HCT116 (cell line): ENCODE data around the gene RNPEP. TPM values are rescaled to one million over a fixed set of nuclear protein-coding genes. Genes with fewer than 3 reads are reported as not detected.

Experiments used
- ATAC-seq: fragments of 200-7000 bp; cut with Tn5 transposase; 2 replicates; pipeline ENCODE4 v1.9.1; 2020; ENCODE audit warnings: mild to moderate bottlenecking, moderate library complexity
- BruUV-seq: library from RNA; stranded (reverse); fragments of 400-500 nt; replicated peaks from 2 replicates; lab custom pipeline; 2021; lab: Mats Ljungman, UMichigan
- CTCF ChIA-PET: fragments of 300-600 bp; sonication (Branson Sonifier 250); formaldehyde crosslinking; loops from one replicate; lab custom pipeline; 2021; ENCODE audit warnings: antibody characterized with exemption; lab: Charles Lee
- POLR2A ChIA-PET: fragments of 300-600, 350-600 bp; sonication (Branson Sonifier 250); formaldehyde crosslinking; loops from one replicate; lab custom pipeline; 2021; ENCODE audit warnings: antibody characterized with exemption; lab: Charles Lee
- RAD21 ChIA-PET, 2 experiments: fragments of 300-600 bp; sonication (Branson Sonifier 250); formaldehyde crosslinking; loops; one replicate each; lab custom pipeline; 2023; ENCODE audit warnings: low total read pairs in 2 of 2; ENCODE audit not compliant: uncharacterized antibody in 2 of 2, unreplicated experiment in 2 of 2, low non-redundant PET in 1 of 2; lab: Charles Lee
- DNase-seq: peaks from one replicate; pipeline ENCODE4 v3.0.0-alpha.2; 2010; ENCODE audit warnings: low read depth, low spot score
- H2AFZ ChIP-seq: fragments of 200-600 bp; shearing (Covaris generic), sonication (generic); 2 replicates; pipeline ENCODE4 v1.6.1; 2017; ENCODE audit warnings: low read depth, mixed run types, mixed read lengths, antibody characterized with exemption, low read length; ENCODE audit not compliant: poor library complexity, severe bottlenecking
- H3K27ac ChIP-seq: 2 replicates; pipeline ENCODE4 v1.5.1; 2012; ENCODE audit warnings: low read depth, low read length
- H3K27me3 ChIP-seq: fragments of 200-600 bp; sonication (generic); 2 replicates; pipeline ENCODE4 v1.6.1; 2016; ENCODE audit warnings: mixed run types, low read length, mixed read lengths; ENCODE audit not compliant: insufficient read depth
- H3K36me3 ChIP-seq, 2 experiments: fragments of 200-500 bp in 1 of 2; fragments of 200-600 bp in 1 of 2; sonication (Bioruptor generic) in 1 of 2; sonication (generic) in 1 of 2; 2 replicates each; pipeline versions ENCODE4 v1.5.1 to v1.6.1; 2014 to 2016; ENCODE audit warnings: low read length in 2 of 2, inconsistent platforms in 1 of 2, mixed read lengths in 1 of 2, mixed run types in 1 of 2; ENCODE audit not compliant: insufficient read depth in 2 of 2, control insufficient read depth in 1 of 2
- H3K4me1 ChIP-seq, 2 experiments: fragments of 200-600 bp in 1 of 2; sonication (generic) in 1 of 2; 2 replicates each; pipeline versions ENCODE4 v1.5.1 to v1.6.1; 2012 to 2017; ENCODE audit warnings: low read length in 2 of 2, inconsistent platforms in 1 of 2, mild to moderate bottlenecking in 1 of 2, mixed read lengths in 1 of 2, mixed run types in 1 of 2, moderate library complexity in 1 of 2; ENCODE audit not compliant: insufficient read depth in 2 of 2, control insufficient read depth in 1 of 2
- H3K4me2 ChIP-seq: fragments of 200-600 bp; sonication (generic); 2 replicates; pipeline ENCODE4 v1.6.1; 2017; ENCODE audit warnings: mixed run types, low read length, mixed read lengths
- H3K4me3 ChIP-seq, 2 experiments: fragments of 200-600 bp in 1 of 2; sonication (generic) in 1 of 2; replicated peaks in 1 of 2; 2 replicates each; pipeline ENCODE4 v1.5.1; 2011 to 2016; ENCODE audit warnings: low read length in 2 of 2, control low read depth in 1 of 2, low read depth in 1 of 2, mild to moderate bottlenecking in 1 of 2, mixed read lengths in 1 of 2, mixed run types in 1 of 2
- H3K79me2 ChIP-seq: fragments of 200-600 bp; sonication (generic); 2 replicates; pipeline ENCODE4 v1.6.1; 2017; ENCODE audit warnings: mild to moderate bottlenecking, mixed run types, low read length, moderate library complexity, mixed read lengths; ENCODE audit not compliant: insufficient read depth
- H3K9ac ChIP-seq: fragments of 200-600 bp; sonication (generic); 2 replicates; pipeline ENCODE4 v1.6.1; 2016; ENCODE audit warnings: low read length, mixed read lengths
- H3K9me2 ChIP-seq: fragments of 200-600 bp; sonication (generic), shearing (Covaris generic); 2 replicates; pipeline ENCODE4 v1.6.1; 2017; ENCODE audit warnings: mixed run types, mild to moderate bottlenecking, moderate library complexity; ENCODE audit not compliant: insufficient read depth
- H3K9me3 ChIP-seq, 2 experiments: fragments of 200-500 bp in 1 of 2; fragments of 200-600 bp in 1 of 2; sonication (Bioruptor generic) in 1 of 2; sonication (generic) in 1 of 2; 2 replicates each; pipeline ENCODE4 v1.6.1; 2014 to 2017; ENCODE audit warnings: low read length in 2 of 2, mixed read lengths in 2 of 2, inconsistent platforms in 1 of 2, low read depth in 1 of 2, mild to moderate bottlenecking in 1 of 2, mixed run types in 1 of 2, moderate library complexity in 1 of 2; ENCODE audit not compliant: control insufficient read depth in 1 of 2, insufficient read depth in 1 of 2
- H4K20me1 ChIP-seq: fragments of 200-600 bp; sonication (generic), shearing (Covaris generic); 2 replicates; pipeline ENCODE4 v1.6.1; 2017; ENCODE audit warnings: mixed run types, mild to moderate bottlenecking, moderate library complexity; ENCODE audit not compliant: insufficient read depth
- CBX3 ChIP-seq: IDR thresholded peaks from 2 replicates; pipeline ENCODE4 v1.6.1; 2012; ENCODE audit warnings: low read depth
- EGR1 ChIP-seq: IDR thresholded peaks from 2 replicates; pipeline ENCODE4 v1.6.1; 2012; ENCODE audit warnings: low read depth
- JUND ChIP-seq: IDR thresholded peaks from 2 replicates; pipeline ENCODE4 v1.6.1; 2012
- POLR2AphosphoS5 ChIP-seq: IDR thresholded peaks from 2 replicates; pipeline ENCODE4 v1.6.1; 2011; ENCODE audit warnings: mild to moderate bottlenecking, low read depth, low read length, moderate library complexity
- ZFX ChIP-seq: fragments of 450-650 bp; IDR thresholded peaks from 2 replicates; pipeline ENCODE4 v1.6.1; 2017
- intact Hi-C: fragments of 100-400 bp; cut with micrococcal nuclease; formaldehyde crosslinking; loops from 2 replicates; pipeline ENCODE4 v1.10.0; 2022
- total RNA-seq: library from RNA; stranded (reverse); gene quantifications from one replicate; pipeline ENCODE4 v1.2.1, GENCODE V29; 2021; ENCODE audit not compliant: unreplicated experiment
- TF ChIP-seq, protein P1 (sequence below): IDR thresholded peaks from 2 replicates; pipeline ENCODE4 v1.6.1; 2012

The RNPEP gene
- total RNA-seq, 1 experiment from 2014 or later, result 85.9 TPM

DNA sequence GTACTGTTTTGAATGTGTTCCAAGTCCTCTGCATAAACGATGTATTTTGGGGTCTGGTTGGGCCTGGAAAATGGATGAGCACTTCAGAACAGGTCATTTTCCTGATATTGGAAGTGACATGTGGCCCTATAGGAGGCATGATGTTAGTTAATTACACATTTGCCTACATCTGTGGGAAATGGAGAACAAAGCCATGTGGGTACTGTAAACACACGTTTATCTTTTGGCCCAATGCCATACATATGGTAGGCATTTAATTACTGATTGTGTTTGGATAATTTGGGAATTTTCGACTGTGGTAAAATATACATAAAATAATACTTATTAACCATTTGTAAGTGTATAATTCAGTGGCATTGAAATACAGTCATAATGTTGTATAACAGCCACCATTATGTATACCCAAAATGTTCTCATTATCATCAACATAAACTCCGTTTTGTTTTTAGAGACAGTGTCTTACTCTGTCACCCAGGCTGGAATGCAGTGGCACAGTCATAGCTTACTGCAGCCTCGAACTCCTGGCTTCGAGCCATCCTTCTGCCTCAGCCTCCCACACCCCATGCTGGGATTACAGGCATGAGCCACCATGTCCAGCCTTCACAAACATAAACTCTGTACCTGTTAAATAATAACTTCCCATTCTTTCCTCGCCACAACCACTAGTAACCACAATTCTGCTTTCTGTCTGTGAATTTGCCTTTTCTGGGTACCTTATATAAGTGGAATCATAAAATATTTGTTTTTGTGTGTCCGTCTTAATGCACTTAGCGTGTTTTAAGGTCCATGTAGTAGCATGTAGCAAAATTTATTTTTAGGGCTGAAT is 11.9 kb upstream of the RNPEP start:
- H3K79me2 ChIP-seq, result peaks cover 22% of the 10 kb centered on the region
- BruUV-seq, result no TSS peak
- no peaks in the 10 kb centered on the region for H3K9me2 ChIP-seq
- H3K4me3 ChIP-seq, result no peak overlapping the region
- no peak overlapping the region for H3K27ac ChIP-seq
- no peaks in the 10 kb centered on the region for H3K9me3 ChIP-seq
- DNase-seq, result no peak
- H3K4me2 ChIP-seq, result no peak overlapping the region
- POLR2A ChIA-PET, result no interaction called here
- intact Hi-C loops, result loop anchor here (10.0 kb wide), 1 partner anchor 256 kb away; no protein-coding TSS in a partner anchor
- peak; percentile 44 for ATAC-seq
- no peaks in the 10 kb centered on the region for H4K20me1 ChIP-seq
- TF ChIP-seq, protein P1, sequence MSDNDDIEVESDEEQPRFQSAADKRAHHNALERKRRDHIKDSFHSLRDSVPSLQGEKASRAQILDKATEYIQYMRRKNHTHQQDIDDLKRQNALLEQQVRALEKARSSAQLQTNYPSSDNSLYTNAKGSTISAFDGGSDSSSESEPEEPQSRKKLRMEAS, result no peak
- no peak for TF ChIP-seq CBX3
- TF ChIP-seq JUND, result no peak
- TF ChIP-seq POLR2AphosphoS5, result no peak
- TF ChIP-seq, all 23 proteins: peak for 0
- Histone ChIP-seq H2AFZ (no peak overlapping the region), H3K36me3 (peaks cover 36 to 43% of the 10 kb centered on the region in 2 experiments), H3K9ac (no peak overlapping the region), H3K27me3 (no peaks in the 10 kb centered on the region), H3K4me1 (no peaks in the 10 kb centered on the region)
- ChIA-PET CTCF (interaction anchor here (1.8 to 5.3 kb wide), 3 partner anchors 74 to 93 kb away, joined by 6 to 99 read pairs (median 27); no protein-coding TSS in a partner anchor), RAD21 (interaction anchor here in 1 of 2 experiments (3.3 kb wide), 1 partner anchor 74 kb away, joined by 22 read pairs; no protein-coding TSS in a partner anchor)

DNA sequence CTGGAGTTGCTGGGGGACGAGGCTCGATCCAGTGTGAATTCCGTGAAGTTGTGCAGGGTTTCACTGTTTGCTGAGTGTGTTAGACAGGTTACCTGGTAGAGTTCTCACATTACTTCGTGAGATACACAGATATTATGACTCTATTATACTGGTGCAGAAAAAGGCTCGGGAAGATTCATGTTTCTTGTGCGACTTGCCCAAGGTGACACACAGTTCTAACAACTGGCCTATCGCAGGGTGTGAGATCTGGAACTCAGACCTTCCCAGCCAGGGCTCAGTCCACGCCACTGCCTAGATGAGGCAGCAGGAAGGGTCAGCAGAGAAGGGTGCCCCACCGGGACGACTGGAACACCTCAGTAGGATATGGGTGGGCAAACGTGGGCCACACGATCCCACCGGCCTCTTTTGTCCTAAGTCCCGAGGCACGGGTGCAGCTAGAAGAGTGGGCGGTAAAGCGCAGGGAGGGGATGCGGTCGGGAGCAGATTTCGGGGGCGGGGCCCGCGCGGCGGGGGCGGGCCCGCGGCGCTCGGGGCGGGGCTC is 296 bp upstream of the RNPEP start:
- CTCF ChIA-PET, result interaction anchor here (1.0 to 4.1 kb wide), 6 partner anchors 18 to 547 kb away, joined by 3 to 19 read pairs (median 4); partner anchors contain the start of gene ELF3

More for the DNA sequence above, 296 bp upstream of the RNPEP start:
- RAD21 ChIA-PET, result no interaction called here
- intact Hi-C loops, result no loop called here
- Histone ChIP-seq H3K4me2 (peak overlapping the region; percentile 88), H3K9ac (peak overlapping the region; percentile 92)
- no peak for TF ChIP-seq ZFX
- peak; percentile 82 for TF ChIP-seq EGR1
- TF ChIP-seq, all 23 proteins: peak for 1
- no peak for DNase-seq
- H3K27me3 ChIP-seq, result no peaks in the 10 kb centered on the region
- no peaks in the 10 kb centered on the region for H3K9me2 ChIP-seq
- peak overlapping the region; percentile 90 for H3K27ac ChIP-seq
- H4K20me1 ChIP-seq, result no peaks in the 10 kb centered on the region
- H2AFZ ChIP-seq, result peak overlapping the region; percentile 80
- BruUV-seq, result no TSS peak
- no peaks in the 10 kb centered on the region for H3K9me3 ChIP-seq
- 0 out of 4 replicates have a peak, but pooled peaks cover 0 to 3% of the 10 kb centered on the region in 2 experiments for H3K36me3 ChIP-seq
- peak; percentile 48 for ATAC-seq
- H3K79me2 ChIP-seq, result peaks cover 41% of the 10 kb centered on the region
- H3K4me3 ChIP-seq, result peak overlapping the region; percentile 89 to 98
- H3K4me1 ChIP-seq, result peaks cover 5 to 23% of the 10 kb centered on the region in 2 experiments
- POLR2A ChIA-PET, result no interaction called here
